Neural progenitor cell (in vitro differentiated cells): ENCODE data around the gene PDC.

Experiments used
- EZH2 ChIP-seq: fragments of 200-600 bp; sonication (generic); IDR thresholded peaks from 2 replicates; pipeline ENCODE4 v1.6.1; 2017; ENCODE audit warnings: antibody characterized with exemption, mild to moderate bottlenecking, moderate library complexity
- EZH2phosphoT487 ChIP-seq: fragments of 200-600 bp; sonication (generic); IDR thresholded peaks from 2 replicates; pipeline ENCODE4 v1.6.1; 2017; ENCODE audit warnings: antibody characterized with exemption
- TF ChIP-seq, protein P1 (sequence below): fragments of 200-600 bp; sonication (generic); IDR thresholded peaks from 2 replicates; pipeline ENCODE4 v1.5.1; 2017; ENCODE audit warnings: antibody characterized with exemption, mild to moderate bottlenecking

DNA sequence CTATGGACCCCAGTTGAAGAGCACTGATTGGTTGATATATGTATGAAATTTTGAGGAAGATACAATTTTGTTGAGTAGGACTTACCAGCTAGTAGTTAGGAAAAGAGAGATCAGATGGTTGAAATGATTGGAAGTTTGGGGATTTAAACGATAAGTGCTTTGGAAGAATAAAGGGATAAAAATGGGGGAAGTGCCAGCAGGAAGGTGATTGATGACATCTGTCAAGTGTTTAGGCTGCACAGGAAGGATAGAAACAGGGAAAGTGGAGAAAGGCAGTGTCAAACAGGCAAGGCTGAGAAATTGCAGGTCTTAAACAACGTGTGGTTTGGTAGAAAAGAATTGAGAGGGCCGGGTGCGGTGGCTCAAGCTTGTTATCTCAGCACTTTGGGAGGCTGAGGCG lies 22.3 kb downstream of the PDC start:
- TF ChIP-seq, protein P1, sequence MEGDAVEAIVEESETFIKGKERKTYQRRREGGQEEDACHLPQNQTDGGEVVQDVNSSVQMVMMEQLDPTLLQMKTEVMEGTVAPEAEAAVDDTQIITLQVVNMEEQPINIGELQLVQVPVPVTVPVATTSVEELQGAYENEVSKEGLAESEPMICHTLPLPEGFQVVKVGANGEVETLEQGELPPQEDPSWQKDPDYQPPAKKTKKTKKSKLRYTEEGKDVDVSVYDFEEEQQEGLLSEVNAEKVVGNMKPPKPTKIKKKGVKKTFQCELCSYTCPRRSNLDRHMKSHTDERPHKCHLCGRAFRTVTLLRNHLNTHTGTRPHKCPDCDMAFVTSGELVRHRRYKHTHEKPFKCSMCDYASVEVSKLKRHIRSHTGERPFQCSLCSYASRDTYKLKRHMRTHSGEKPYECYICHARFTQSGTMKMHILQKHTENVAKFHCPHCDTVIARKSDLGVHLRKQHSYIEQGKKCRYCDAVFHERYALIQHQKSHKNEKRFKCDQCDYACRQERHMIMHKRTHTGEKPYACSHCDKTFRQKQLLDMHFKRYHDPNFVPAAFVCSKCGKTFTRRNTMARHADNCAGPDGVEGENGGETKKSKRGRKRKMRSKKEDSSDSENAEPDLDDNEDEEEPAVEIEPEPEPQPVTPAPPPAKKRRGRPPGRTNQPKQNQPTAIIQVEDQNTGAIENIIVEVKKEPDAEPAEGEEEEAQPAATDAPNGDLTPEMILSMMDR: no peak
- TF ChIP-seq EZH2 (no peak), EZH2phosphoT487 (no peak)
